HEK293T (cell line): ENCODE results near the gene HEG1.

Experiments used
- ARNT ChIP-seq: fragments of 450-650 bp; IDR thresholded peaks from 2 replicates; pipeline ENCODE4 v1.6.1; 2017; ENCODE audit warnings: mild to moderate bottlenecking
- BHLHE40 ChIP-seq: fragments of 450-650 bp; IDR thresholded peaks from 2 replicates; pipeline ENCODE4 v1.6.1; 2016; ENCODE audit warnings: mild to moderate bottlenecking, moderate library complexity, borderline replicate concordance
- CTBP1 ChIP-seq: fragments of 450-650 bp; IDR thresholded peaks from 2 replicates; pipeline ENCODE4 v1.6.1; 2016; ENCODE audit warnings: borderline replicate concordance
- ELF4 ChIP-seq: fragments of 450-650 bp; IDR thresholded peaks from 2 replicates; pipeline ENCODE4 v1.6.1; 2017; ENCODE audit warnings: antibody characterized with exemption
- FOXA1 ChIP-seq: fragments of 450-650 bp; IDR thresholded peaks from 2 replicates; pipeline ENCODE4 v1.6.1; 2016; ENCODE audit warnings: mild to moderate bottlenecking
- FOXM1 ChIP-seq: fragments of 450-650 bp; IDR thresholded peaks from 2 replicates; pipeline ENCODE4 v1.6.1; 2017; ENCODE audit warnings: mild to moderate bottlenecking, borderline replicate concordance
- HDGF ChIP-seq: fragments of 450-650 bp; IDR thresholded peaks from 2 replicates; pipeline ENCODE4 v1.6.1; 2017; ENCODE audit warnings: antibody characterized with exemption, borderline replicate concordance

DNA sequence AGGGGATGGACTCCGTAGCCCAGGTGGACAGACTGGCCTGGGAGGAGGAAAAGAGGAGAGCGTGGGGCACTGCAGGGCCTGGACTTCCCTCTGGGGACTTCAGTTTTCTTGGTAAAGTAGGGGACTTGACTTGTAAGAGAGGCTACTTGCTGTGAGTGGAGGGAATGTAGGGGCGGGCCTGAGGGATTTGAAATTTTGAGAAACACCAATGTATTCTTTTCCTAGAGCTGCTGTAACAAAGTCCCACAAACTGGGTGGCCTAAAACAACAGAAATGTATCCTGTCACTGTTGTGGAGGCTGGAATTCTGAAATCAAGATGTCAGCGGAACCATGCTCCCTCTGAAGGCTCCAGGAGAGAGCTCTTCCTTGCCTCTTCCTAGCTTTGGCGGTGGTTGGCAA, 5.8 kb upstream of the HEG1 start:
- TF ChIP-seq ARNT: no peak
- TF ChIP-seq CTBP1: no peak
- no peak for TF ChIP-seq ELF4
- TF ChIP-seq FOXM1: no peak
- TF ChIP-seq HDGF: no peak
- TF ChIP-seq FOXA1: no peak
- no peak for TF ChIP-seq BHLHE40
